GM12874 (cell line): Measurements from ENCODE around the gene PRG3.

Experiments used
- CTCF ChIP-seq: IDR thresholded peaks from 2 replicates; pipeline ENCODE4 v1.5.1; 2011; ENCODE audit warnings: low read depth, mild to moderate bottlenecking, control low read depth, low read length, moderate library complexity; ENCODE audit not compliant: insufficient read depth

The PRG3 gene

GRCh38 chr11:57368845-57369232 is 12.1 kb downstream of the PRG3 start:
- no peak for TF ChIP-seq CTCF

GRCh38 chr11:57368106-57368844 is 12.7 kb downstream of the PRG3 start:
- TF ChIP-seq CTCF, result no peak

- TF ChIP-seq CTCF, result no peak
Measured at GRCh38 chr11:57364851-57365660, 15.9 kb downstream of the PRG3 start.

GRCh38 chr11:57363131-57364080 is 17.5 kb downstream of the PRG3 start:
- no peak for TF ChIP-seq CTCF

- no peak for TF ChIP-seq CTCF
Measured at GRCh38 chr11:57361926-57362325, 19.0 kb downstream of the PRG3 start.

GRCh38 chr11:57360991-57361390 is 20.0 kb downstream of the PRG3 start:
- no peak for TF ChIP-seq CTCF
